CD4-positive, alpha-beta T cell treated with Interleukin-15 for 1 hour (primary cell): ENCODE data around the gene FKBP5.

Source experiments
- DNase-seq: peaks from one replicate; pipeline ENCODE4 v3.0.0-alpha.2; 2020

FKBP5 gene

GRCh38 chr6:35651244-35651643 lies 37.5 kb downstream of the FKBP5 start:
- DNase-seq = no peak

- DNase-seq = no peak
These were observed 38.7 kb downstream of the FKBP5 start for GRCh38 chr6:35650015-35650414.

- DNase-seq = no peak
These were observed 40.5 kb downstream of the FKBP5 start for GRCh38 chr6:35648203-35648602.

GRCh38 chr6:35647400-35647799 lies 41.3 kb downstream of the FKBP5 start:
- DNase-seq = no peak

GRCh38 chr6:35643162-35643535 lies 45.6 kb downstream of the FKBP5 start:
- no peak for DNase-seq

GRCh38 chr6:35642471-35643161 lies 46.1 kb downstream of the FKBP5 start:
- DNase-seq = no peak

- DNase-seq = no peak
These were observed 48.6 kb downstream of the FKBP5 start for GRCh38 chr6:35640017-35640664.

GRCh38 chr6:35638679-35639078 lies 50.0 kb downstream of the FKBP5 start:
- DNase-seq = no peak

- no peak for DNase-seq
These were observed 50.8 kb downstream of the FKBP5 start for GRCh38 chr6:35637911-35638310.

GRCh38 chr6:35635601-35636597 lies 52.8 kb downstream of the FKBP5 start:
- DNase-seq = no peak

GRCh38 chr6:35634316-35634715 lies 54.4 kb downstream of the FKBP5 start:
- no peak for DNase-seq

- DNase-seq = no peak
These were observed 55.1 kb downstream of the FKBP5 start for GRCh38 chr6:35633579-35634089.

- DNase-seq = no peak
These were observed 58.8 kb downstream of the FKBP5 start for GRCh38 chr6:35629876-35630378.

- no peak for DNase-seq
These were observed 62.3 kb downstream of the FKBP5 start for GRCh38 chr6:35626401-35626800.

- no peak for DNase-seq
These were observed 64.2 kb downstream of the FKBP5 start for GRCh38 chr6:35624341-35625070.

GRCh38 chr6:35622283-35622682 lies 66.4 kb downstream of the FKBP5 start:
- no peak for DNase-seq

GRCh38 chr6:35620706-35621105 lies 68.0 kb downstream of the FKBP5 start:
- no peak for DNase-seq

GRCh38 chr6:35613762-35614161 lies 75.0 kb downstream of the FKBP5 start:
- DNase-seq = no peak

- peak; percentile 20 for DNase-seq
These were observed 77.5 kb downstream of the FKBP5 start for GRCh38 chr6:35611240-35611639.

- DNase-seq = no peak
These were observed 77.9 kb downstream of the FKBP5 start for GRCh38 chr6:35610830-35611229.

- no peak for DNase-seq
These were observed 79.1 kb downstream of the FKBP5 start for GRCh38 chr6:35609588-35609987.

GRCh38 chr6:35607517-35608233 lies 81.0 kb downstream of the FKBP5 start:
- DNase-seq = no peak
